ENCODE measurements around the gene CPTP.

DNA sequence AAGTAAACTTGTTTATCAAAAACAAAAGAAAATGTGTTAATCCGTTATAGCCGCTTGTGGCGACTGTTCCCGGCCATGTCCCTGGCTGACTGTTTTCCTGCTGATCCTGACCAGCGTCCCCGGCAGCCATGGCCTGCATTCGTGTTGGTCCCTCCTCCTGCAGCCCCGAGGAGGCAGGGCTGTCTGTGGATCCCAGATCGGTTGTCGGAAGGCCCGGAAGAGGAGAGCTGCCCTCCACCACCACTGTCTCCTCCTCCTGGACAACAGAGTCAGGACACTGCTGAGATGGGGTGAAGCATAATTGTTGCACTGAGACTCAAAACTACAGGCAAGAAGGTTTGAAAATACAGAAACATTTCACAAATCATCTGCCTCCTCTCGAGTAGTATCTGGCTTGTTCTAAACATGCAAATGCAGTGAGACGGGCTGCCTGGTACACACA, 37.4 kb downstream of the CPTP start:
- TF ChIP-seq, protein P1, sequence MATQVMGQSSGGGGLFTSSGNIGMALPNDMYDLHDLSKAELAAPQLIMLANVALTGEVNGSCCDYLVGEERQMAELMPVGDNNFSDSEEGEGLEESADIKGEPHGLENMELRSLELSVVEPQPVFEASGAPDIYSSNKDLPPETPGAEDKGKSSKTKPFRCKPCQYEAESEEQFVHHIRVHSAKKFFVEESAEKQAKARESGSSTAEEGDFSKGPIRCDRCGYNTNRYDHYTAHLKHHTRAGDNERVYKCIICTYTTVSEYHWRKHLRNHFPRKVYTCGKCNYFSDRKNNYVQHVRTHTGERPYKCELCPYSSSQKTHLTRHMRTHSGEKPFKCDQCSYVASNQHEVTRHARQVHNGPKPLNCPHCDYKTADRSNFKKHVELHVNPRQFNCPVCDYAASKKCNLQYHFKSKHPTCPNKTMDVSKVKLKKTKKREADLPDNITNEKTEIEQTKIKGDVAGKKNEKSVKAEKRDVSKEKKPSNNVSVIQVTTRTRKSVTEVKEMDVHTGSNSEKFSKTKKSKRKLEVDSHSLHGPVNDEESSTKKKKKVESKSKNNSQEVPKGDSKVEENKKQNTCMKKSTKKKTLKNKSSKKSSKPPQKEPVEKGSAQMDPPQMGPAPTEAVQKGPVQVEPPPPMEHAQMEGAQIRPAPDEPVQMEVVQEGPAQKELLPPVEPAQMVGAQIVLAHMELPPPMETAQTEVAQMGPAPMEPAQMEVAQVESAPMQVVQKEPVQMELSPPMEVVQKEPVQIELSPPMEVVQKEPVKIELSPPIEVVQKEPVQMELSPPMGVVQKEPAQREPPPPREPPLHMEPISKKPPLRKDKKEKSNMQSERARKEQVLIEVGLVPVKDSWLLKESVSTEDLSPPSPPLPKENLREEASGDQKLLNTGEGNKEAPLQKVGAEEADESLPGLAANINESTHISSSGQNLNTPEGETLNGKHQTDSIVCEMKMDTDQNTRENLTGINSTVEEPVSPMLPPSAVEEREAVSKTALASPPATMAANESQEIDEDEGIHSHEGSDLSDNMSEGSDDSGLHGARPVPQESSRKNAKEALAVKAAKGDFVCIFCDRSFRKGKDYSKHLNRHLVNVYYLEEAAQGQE (IDR thresholded peaks at IDR 0.05; ENCODE audit: low read depth): no peak
- TF ChIP-seq TCF12 (IDR thresholded peaks at IDR 0.05; ENCODE audit: low read depth) (no peak), CREB1 (IDR thresholded peaks at IDR 0.05; ENCODE audit: low read depth) (no peak)

All from Ishikawa (cell line).